Spinal cord (tissue), 10 donors: ENCODE measurements around the gene RELL1. TPM values are rescaled to one million over a fixed set of nuclear protein-coding genes. Genes with fewer than 3 reads are reported as not detected.

ENCODE experiments used
- DNase-seq, 6 donors: peaks; one replicate each; pipeline versions ENCODE4 v3.0.0 to v3.0.0-alpha.2; 2013 to 2015; ENCODE audit warnings: low spot score in 6 of 6, low read depth in 4 of 6
- H3K27ac ChIP-seq: one replicate; pipeline ENCODE4 v1.5.1; 2013; ENCODE audit warnings: low read depth, low read length, control low read depth
- H3K27me3 ChIP-seq: one replicate; pipeline ENCODE4 v1.6.1; 2013; ENCODE audit warnings: low read length; ENCODE audit not compliant: control insufficient read depth, insufficient read depth
- H3K36me3 ChIP-seq: one replicate; pipeline ENCODE4 v1.6.1; 2013; ENCODE audit warnings: low read length; ENCODE audit not compliant: control insufficient read depth, insufficient read depth
- H3K4me1 ChIP-seq: one replicate; pipeline ENCODE4 v1.6.1; 2013; ENCODE audit warnings: low read length; ENCODE audit not compliant: control insufficient read depth, insufficient read depth
- H3K4me3 ChIP-seq: one replicate; pipeline ENCODE4 v1.5.1; 2013; ENCODE audit warnings: low read depth, low read length, control low read depth
- H3K9me3 ChIP-seq: one replicate; pipeline ENCODE4 v1.6.1; 2013; ENCODE audit warnings: low read length; ENCODE audit not compliant: control insufficient read depth, insufficient read depth
- WGBS: methylation state at CpG from one replicate; pipeline ENCODE4 v1.1.5; 2013; ENCODE audit warnings: missing lambda C conversion rate; ENCODE audit not compliant: insufficient coverage; 5-methylcytosine and 5-hydroxymethylcytosine counted together
- polyA plus RNA-seq, 2 donors: library from polyadenylated mRNA; unstranded; fragments of 120-200 nt; gene quantifications; one replicate each; pipeline ENCODE4 v1.2.1, GENCODE V29; 2013; ENCODE audit not compliant: insufficient read length in 2 of 2
- small RNA-seq: library from RNA; depleted of rRNA; stranded (forward); fragments of <200 nt; gene quantifications from one replicate; pipeline ENCODE3, GENCODE V24; 2014; ENCODE audit warnings: low replicate concordance
- total RNA-seq, 2 donors: library from RNA; depleted of rRNA in 1 of 2; stranded (reverse); fragments of 120-200 nt in 1 of 2; fragments of >200 nt in 1 of 2; gene quantifications; one replicate each; pipeline versions ENCODE4 v1.2.3 to v1.2.4, GENCODE V29; 2013 to 2014
- donor health status: healthy.

The RELL1 gene
- total and polyA plus RNA-seq, 4 donors = 14.9 to 61.6 (median 32.4) TPM

DNA sequence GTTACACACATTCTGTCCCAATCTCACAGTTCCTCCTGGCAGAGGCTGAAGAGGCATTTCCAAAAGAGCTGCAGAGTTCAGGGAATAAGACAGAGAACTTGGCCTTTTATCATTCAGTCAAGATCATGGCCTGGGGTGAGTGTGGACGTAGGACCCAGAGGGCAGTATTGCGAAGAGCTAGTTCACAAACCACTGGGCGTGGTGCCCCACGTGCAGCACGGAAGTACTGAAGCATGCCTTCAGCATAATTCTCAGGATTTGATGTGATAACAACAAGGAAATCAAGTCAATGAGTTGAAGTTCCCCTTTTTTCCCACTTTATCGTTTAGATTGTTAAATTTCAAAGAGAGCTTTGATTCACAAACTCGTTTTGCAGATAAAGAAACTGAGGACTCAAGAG is 117.7 kb downstream of the RELL1 start:
- no peaks in the 10 kb centered on the region for H3K4me1 ChIP-seq
- no peak overlapping the region for H3K27ac ChIP-seq
- H3K4me3 ChIP-seq = no peak overlapping the region
- DNase-seq = no peak
- no peaks in the 10 kb centered on the region for H3K27me3 ChIP-seq
- H3K9me3 ChIP-seq = no peaks in the 10 kb centered on the region
- 86% methylated on average over 4 of the region's 7 CpGs for WGBS
- no peaks in the 10 kb centered on the region for H3K36me3 ChIP-seq

DNA sequence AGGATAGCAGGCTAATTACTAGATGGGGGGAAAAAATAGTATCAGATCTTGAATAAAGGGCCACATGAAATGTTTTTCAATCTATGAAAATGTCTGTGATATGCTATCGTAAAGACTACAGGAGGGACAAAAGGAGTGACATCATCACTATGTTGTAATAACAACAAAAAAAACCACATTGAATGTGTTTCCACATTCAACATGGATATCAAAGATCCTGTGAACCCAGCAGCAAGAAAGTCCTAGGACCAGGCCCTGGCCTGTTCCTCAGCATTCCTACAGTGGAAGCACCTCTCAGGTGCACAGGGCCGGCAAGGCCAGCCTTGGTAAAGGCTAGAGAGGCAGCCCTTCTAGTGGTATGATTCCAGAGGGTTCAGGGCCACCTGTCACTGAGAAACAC is 118.3 kb downstream of the RELL1 start:
- no peaks in the 10 kb centered on the region for H3K9me3 ChIP-seq
- DNase-seq = no peak
- H3K36me3 ChIP-seq = no peaks in the 10 kb centered on the region
- H3K4me3 ChIP-seq = no peak overlapping the region
- no peaks in the 10 kb centered on the region for H3K27me3 ChIP-seq
- no peaks in the 10 kb centered on the region for H3K4me1 ChIP-seq
- no CpG with 5 or more reads among the region's 2 CpGs for WGBS
- H3K27ac ChIP-seq = no peak overlapping the region

DNA sequence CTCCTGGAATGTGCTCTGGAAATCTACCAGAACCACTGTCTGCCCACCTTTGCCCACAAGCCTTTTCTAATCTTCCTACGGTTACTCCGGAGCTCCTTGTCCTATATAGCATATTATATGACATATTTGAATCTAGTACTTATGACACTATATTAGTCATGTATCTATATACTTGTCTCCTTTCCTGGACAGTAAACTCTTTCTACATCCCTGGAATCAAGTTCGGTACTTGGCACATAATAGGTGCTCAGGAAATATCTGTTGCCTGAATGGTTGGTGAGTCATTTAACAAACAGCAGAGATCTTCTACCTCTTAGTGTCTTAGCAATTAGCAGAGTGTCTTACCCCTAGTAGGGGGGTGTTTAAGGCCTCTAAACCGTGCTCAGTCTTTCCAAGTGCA is 123.6 kb downstream of the RELL1 start:
- Histone ChIP-seq H3K27me3 (no peaks in the 10 kb centered on the region), H3K4me1 (no peaks in the 10 kb centered on the region), H3K27ac (no peak overlapping the region), H3K36me3 (no peaks in the 10 kb centered on the region), H3K9me3 (no peaks in the 10 kb centered on the region), H3K4me3 (no peak overlapping the region)
- no CpG with 5 or more reads among the region's 4 CpGs for WGBS
- no peak for DNase-seq

DNA sequence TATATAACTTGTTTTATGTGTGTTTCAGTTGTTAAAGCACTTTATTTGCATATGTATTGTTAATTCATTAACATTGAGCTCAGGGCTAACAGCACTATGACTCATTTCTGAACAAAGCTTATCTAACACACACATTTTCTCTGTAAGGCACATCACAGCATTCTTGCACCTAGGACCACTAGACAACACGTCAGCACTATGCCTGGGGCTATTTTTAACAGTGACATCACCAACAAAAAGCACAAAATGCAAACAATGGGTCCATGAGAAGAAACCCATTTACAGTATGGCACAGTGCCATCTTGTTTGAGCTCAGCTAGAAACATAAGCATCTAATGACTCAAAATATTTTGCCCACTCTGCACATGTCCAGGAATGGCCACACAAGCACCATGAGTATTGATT is 124.4 kb downstream of the RELL1 start:
- H3K4me3 ChIP-seq = no peak overlapping the region
- H3K27ac ChIP-seq = no peak overlapping the region
- H3K4me1 ChIP-seq = no peaks in the 10 kb centered on the region
- DNase-seq = no peak
- H3K27me3 ChIP-seq = no peaks in the 10 kb centered on the region
- no peaks in the 10 kb centered on the region for H3K9me3 ChIP-seq
- H3K36me3 ChIP-seq = no peaks in the 10 kb centered on the region
- WGBS = 27% methylated on average over 1 of the region's 1 CpG

DNA sequence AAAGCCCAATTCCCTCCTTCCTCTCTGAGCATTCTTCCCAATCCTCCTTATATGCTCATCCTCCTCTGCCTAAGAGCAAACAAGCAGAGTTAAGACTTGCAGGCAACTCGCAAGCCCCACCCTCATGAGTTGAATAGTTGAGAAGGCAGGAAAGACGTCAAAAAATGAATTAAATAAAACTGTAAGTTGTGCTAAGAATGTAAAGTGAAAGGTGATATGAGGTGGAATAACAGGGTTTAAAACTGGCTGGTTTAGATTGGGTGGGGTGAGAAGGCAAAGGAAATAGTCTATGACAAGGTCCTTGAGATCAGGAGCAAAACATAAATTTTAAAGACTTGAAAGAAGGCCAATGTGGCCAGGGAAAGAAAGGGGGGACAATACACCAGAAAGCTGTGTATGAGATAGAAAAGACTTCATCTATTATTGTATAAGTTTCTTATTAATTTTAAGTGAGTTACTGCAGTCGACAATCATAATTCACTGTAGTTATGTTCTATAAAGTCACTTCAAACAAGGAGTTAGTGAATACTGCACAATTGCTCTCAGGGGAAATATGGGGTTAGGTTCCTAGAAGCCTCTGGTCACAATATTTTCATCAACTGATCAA is 124.9 kb downstream of the RELL1 start:
- no peaks in the 10 kb centered on the region for H3K36me3 ChIP-seq

More for the DNA sequence above, 124.9 kb downstream of the RELL1 start:
- no peak overlapping the region for H3K27ac ChIP-seq
- H3K4me3 ChIP-seq = no peak overlapping the region
- WGBS = 67% methylated on average over 2 of the region's 3 CpGs
- H3K9me3 ChIP-seq = no peaks in the 10 kb centered on the region
- DNase-seq = no peak
- no peaks in the 10 kb centered on the region for H3K27me3 ChIP-seq
- H3K4me1 ChIP-seq = no peaks in the 10 kb centered on the region

Small RNA genes lying within 50 kb of the gene (small RNA-seq; reads per million reads assigned to genes)
- not detected for gene RF00019

Other genes starting within 250 kb of the RELL1 start
- gene PGM2, start 140.3 kb upstream of the RELL1 start, total RNA-seq = 10 to 100 TPM; 27.7 to 28.5 TPM
- gene PGM2, start 140.3 kb upstream of the RELL1 start, polyA plus RNA-seq = 10 to 100 TPM; 18.7 to 24.0 TPM
- gene TBC1D1, start 204.7 kb upstream of the RELL1 start, total RNA-seq = 10 to 100 TPM; 49.8 to 58.0 TPM
- 10 to 100 TPM; 49.0 to 59.0 TPM for gene TBC1D1, start 204.7 kb upstream of the RELL1 start, polyA plus RNA-seq